HG03060 (cell line): ENCODE measurements around the gene TRIM15.
"Not testable (repeated sequence)": the region's sequence is repeated elsewhere in the genome, so short reads cannot be mapped to it uniquely, and the experiment has no call there.

Source experiments
- ATAC-seq: cut with Tn5 transposase; IDR thresholded peaks from one replicate; pipeline ENCODE4 v1.9.1; 2021; ENCODE audit warnings: low read depth, moderate number of reproducible peaks; ENCODE audit not compliant: unreplicated experiment

TRIM15 gene

GRCh38 chr6:30221395-30221794, 58.0 kb downstream of the TRIM15 start:
- not testable (repeated sequence) for ATAC-seq

- ATAC-seq, result not testable (repeated sequence)
These were observed 58.6 kb downstream of the TRIM15 start for GRCh38 chr6:30221956-30222355.
